ENCODE data around the gene CKS1B. TPM values are rescaled to one million over a fixed set of nuclear protein-coding genes. Genes with fewer than 3 reads are reported as not detected.

The CKS1B gene
- total RNA-seq, 2 experiments from 2014 or later, result 151 to 162 TPM

- peaks cover 21% of the 10 kb centered on the region for H3K36me3 Mint-ChIP-seq (ENCODE audit: low read depth)
- H3K4me3 Mint-ChIP-seq, result peak overlapping the region; percentile 88
- H3K4me1 Mint-ChIP-seq, result peaks cover 79% of the 10 kb centered on the region
- ChIA-PET CTCF (interaction anchor here (0.7 to 1.4 kb wide), 6 partner anchors 35 to 379 kb away, joined by 3 to 5 read pairs (median 3); no protein-coding TSS in a partner anchor), POLR2A (interaction anchor here (0.7 to 4.0 kb wide), 9 partner anchors 7 to 379 kb away, joined by 3 to 25 read pairs (median 3); partner anchors contain the start of genes FLAD1 and PYGO2)
- peak overlapping the region; percentile 94 for H3K27ac Mint-ChIP-seq
- H3K27me3 Mint-ChIP-seq, result no peaks in the 10 kb centered on the region
- DNase-seq, result no peak
- no peaks in the 10 kb centered on the region for H3K9me3 Mint-ChIP-seq
These were observed 35.7 kb upstream of the CKS1B start for GRCh38 chr1:154938604-154939399.

DNA sequence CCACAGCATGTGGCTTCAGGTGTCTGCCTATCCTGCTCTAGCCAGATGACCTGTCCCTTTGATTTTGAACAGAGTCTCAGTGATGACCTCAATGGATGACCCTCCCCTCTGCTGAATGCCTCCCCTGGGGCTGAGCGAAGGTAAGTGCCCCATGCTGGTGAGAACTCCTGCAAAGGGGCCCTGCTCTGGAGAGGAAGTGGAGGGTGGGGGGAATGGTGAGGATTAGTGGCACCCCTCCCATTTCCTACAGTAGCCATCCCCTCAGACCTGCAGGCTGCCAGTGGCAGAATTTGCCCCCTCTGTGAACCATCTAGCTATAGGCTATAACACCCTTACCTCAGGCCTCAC lies 34.3 kb upstream of the CKS1B start:
- no peak for DNase-seq
- Mint-ChIP-seq H3K27ac (peak overlapping the region; percentile 96), H3K27me3 (no peaks in the 10 kb centered on the region), H3K4me1 (peaks cover 81% of the 10 kb centered on the region), H3K9me3 (no peaks in the 10 kb centered on the region), H3K4me3 (no peak overlapping the region), H3K36me3 (ENCODE audit: low read depth) (peaks cover 16% of the 10 kb centered on the region)
- ChIA-PET CTCF (interaction anchor here (0.5 to 1.0 kb wide), 3 partner anchors 21 to 145 kb away, joined by 3 to 4 read pairs (median 4); partner anchors contain the start of gene PYGO2), POLR2A (interaction anchor here (0.9 to 1.6 kb wide), 7 partner anchors 14 to 758 kb away, joined by 3 to 7 read pairs (median 3); partner anchors contain the start of genes CKS1B, FLAD1 and SHC1)

GRCh38 chr1:154940651-154941194 lies 33.8 kb upstream of the CKS1B start:
- Mint-ChIP-seq H3K36me3 (ENCODE audit: low read depth) (peaks cover 18% of the 10 kb centered on the region), H3K4me3 (no peak overlapping the region), H3K4me1 (peaks cover 76% of the 10 kb centered on the region), H3K9me3 (no peaks in the 10 kb centered on the region), H3K27ac (peak overlapping the region; percentile 96), H3K27me3 (no peaks in the 10 kb centered on the region)
- ChIA-PET POLR2A (interaction anchor here (0.9 to 1.6 kb wide), 8 partner anchors 15 to 759 kb away, joined by 3 to 7 read pairs (median 3); partner anchors contain the start of genes CKS1B, FLAD1 and SHC1), CTCF (interaction anchor here (0.8 to 1.0 kb wide), 2 partner anchors 20 to 58 kb away, joined by 3 read pairs; partner anchors contain the start of gene PYGO2)
- DNase-seq, result peak; percentile 39

GRCh38 chr1:154941333-154942013 lies 33.0 kb upstream of the CKS1B start:
- ChIA-PET POLR2A (interaction anchor here (0.9 to 1.6 kb wide), 7 partner anchors 15 to 760 kb away, joined by 3 to 7 read pairs (median 3); partner anchors contain the start of genes CKS1B, FLAD1 and SHC1), CTCF (interaction anchor here (0.8 to 1.0 kb wide), 2 partner anchors 20 to 57 kb away, joined by 3 read pairs; partner anchors contain the start of gene PYGO2)
- Mint-ChIP-seq H3K9me3 (no peaks in the 10 kb centered on the region), H3K4me1 (peaks cover 77% of the 10 kb centered on the region), H3K27me3 (no peaks in the 10 kb centered on the region), H3K4me3 (peak overlapping the region; percentile 63), H3K36me3 (ENCODE audit: low read depth) (peaks cover 21% of the 10 kb centered on the region), H3K27ac (peak overlapping the region; percentile 96)
- no peak for DNase-seq

- ChIA-PET CTCF (interaction anchor here (0.7 to 1.7 kb wide), 12 partner anchors 16 to 512 kb away, joined by 3 to 11 read pairs (median 4); partner anchors contain the start of gene SHC1), POLR2A (interaction anchor here (0.8 to 1.4 kb wide), 3 partner anchors 7 to 320 kb away, joined by 3 to 4 read pairs (median 3); partner anchors contain the start of gene PMVK)
- Mint-ChIP-seq H3K27me3 (no peaks in the 10 kb centered on the region), H3K4me1 (peaks cover 67% of the 10 kb centered on the region), H3K27ac (peak overlapping the region; percentile 96), H3K4me3 (peak overlapping the region; percentile 63), H3K36me3 (ENCODE audit: low read depth) (peaks cover 34% of the 10 kb centered on the region), H3K9me3 (no peaks in the 10 kb centered on the region)
- DNase-seq, result peak; percentile 53
These were observed 30.7 kb upstream of the CKS1B start for GRCh38 chr1:154943649-154944400.

- H3K9me3 Mint-ChIP-seq, result no peaks in the 10 kb centered on the region
- CTCF ChIA-PET, result interaction anchor here (0.6 to 1.7 kb wide), 14 partner anchors 9 to 465 kb away, joined by 3 to 11 read pairs (median 3); partner anchors contain the start of gene SHC1
- no peak for DNase-seq
- POLR2A ChIA-PET, result interaction anchor here (0.8 to 2.6 kb wide), 5 partner anchors 8 to 320 kb away, joined by 3 to 17 read pairs (median 4); partner anchors contain the start of gene PMVK
- H3K4me1 Mint-ChIP-seq, result peaks cover 62% of the 10 kb centered on the region
- H3K27ac Mint-ChIP-seq, result peak overlapping the region; percentile 96
- no peak overlapping the region for H3K4me3 Mint-ChIP-seq
- H3K36me3 Mint-ChIP-seq (ENCODE audit: low read depth), result peaks cover 39% of the 10 kb centered on the region
- no peaks in the 10 kb centered on the region for H3K27me3 Mint-ChIP-seq
These were observed 29.9 kb upstream of the CKS1B start for GRCh38 chr1:154944401-154945159.

- H3K9me3 Mint-ChIP-seq, result no peaks in the 10 kb centered on the region
- peaks cover 41% of the 10 kb centered on the region for H3K36me3 Mint-ChIP-seq (ENCODE audit: low read depth)
- DNase-seq, result no peak
- peaks cover 59% of the 10 kb centered on the region for H3K4me1 Mint-ChIP-seq
- H3K4me3 Mint-ChIP-seq, result no peak overlapping the region
- no peak overlapping the region for H3K27ac Mint-ChIP-seq
- H3K27me3 Mint-ChIP-seq, result no peaks in the 10 kb centered on the region
- POLR2A ChIA-PET, result interaction anchor here (1.1 to 2.6 kb wide), 6 partner anchors 9 to 105 kb away, joined by 3 to 17 read pairs (median 4); partner anchors contain the start of genes CKS1B and PMVK
- CTCF ChIA-PET, result interaction anchor here (0.8 to 1.4 kb wide), 5 partner anchors 10 to 386 kb away, joined by 3 to 4 read pairs (median 3); partner anchors contain the start of genes PBXIP1 and SHC1
These were observed 29.1 kb upstream of the CKS1B start for GRCh38 chr1:154945160-154945961.

GRCh38 chr1:154945962-154946850 lies 28.3 kb upstream of the CKS1B start:
- Mint-ChIP-seq H3K9me3 (no peaks in the 10 kb centered on the region), H3K27me3 (no peaks in the 10 kb centered on the region), H3K4me1 (peaks cover 59% of the 10 kb centered on the region), H3K4me3 (no peak overlapping the region), H3K27ac (no peak overlapping the region), H3K36me3 (ENCODE audit: low read depth) (peaks cover 43% of the 10 kb centered on the region)
- no peak for DNase-seq
- POLR2A ChIA-PET, result interaction anchor here (1.1 to 2.6 kb wide), 6 partner anchors 9 to 104 kb away, joined by 3 to 17 read pairs (median 4); partner anchors contain the start of genes CKS1B and PMVK
- CTCF ChIA-PET, result interaction anchor here (0.5 to 1.2 kb wide), 6 partner anchors 10 to 387 kb away, joined by 3 read pairs; partner anchors contain the start of gene PBXIP1

GRCh38 chr1:154948079-154948478 lies 26.4 kb upstream of the CKS1B start:
- no peaks in the 10 kb centered on the region for H3K27me3 Mint-ChIP-seq
- no peak for DNase-seq
- POLR2A ChIA-PET, result interaction anchor here (1.3 to 1.5 kb wide), 3 partner anchors 10 to 25 kb away, joined by 3 to 4 read pairs (median 3); partner anchors contain the start of gene PMVK
- no peak overlapping the region for H3K27ac Mint-ChIP-seq
- peaks cover 59% of the 10 kb centered on the region for H3K4me1 Mint-ChIP-seq
- H3K4me3 Mint-ChIP-seq, result no peak overlapping the region
- H3K9me3 Mint-ChIP-seq, result no peaks in the 10 kb centered on the region
- CTCF ChIA-PET, result no interaction called here
- H3K36me3 Mint-ChIP-seq (ENCODE audit: low read depth), result peaks cover 59% of the 10 kb centered on the region
